Mesenchymal stem cell (in vitro differentiated cells and primary cell): Measurements from ENCODE around the gene SLC8A1.

Experiments
- DNase-seq: peaks from one replicate; pipeline ENCODE4 v3.0.0-alpha.2; 2013
- H2AFZ ChIP-seq: one replicate; pipeline ENCODE4 v1.6.1; 2013; ENCODE audit warnings: low read depth, mild to moderate bottlenecking, control low read depth, inconsistent platforms, low read length, moderate library complexity
- H2AK5ac ChIP-seq: 2 replicates; pipeline ENCODE4 v1.6.1; 2013; ENCODE audit warnings: low read length, moderate library complexity, mild to moderate bottlenecking, inconsistent platforms; ENCODE audit not compliant: severe bottlenecking
- H2BK120ac ChIP-seq: one replicate; pipeline ENCODE4 v1.6.1; 2013; ENCODE audit warnings: low read depth, mild to moderate bottlenecking, inconsistent platforms, low read length, moderate library complexity
- H2BK12ac ChIP-seq, 2 experiments: one replicate each; pipeline ENCODE4 v1.6.1; 2013; ENCODE audit warnings: inconsistent platforms in 2 of 2, low read length in 2 of 2, mild to moderate bottlenecking in 2 of 2, moderate library complexity in 2 of 2, control low read depth in 1 of 2
- H2BK15ac ChIP-seq: one replicate; pipeline ENCODE4 v1.6.1; 2013; ENCODE audit warnings: mild to moderate bottlenecking, low read depth, inconsistent platforms; ENCODE audit not compliant: poor library complexity, severe bottlenecking
- H2BK5ac ChIP-seq: 2 replicates; pipeline ENCODE4 v1.6.1; 2013; ENCODE audit warnings: low read depth, mild to moderate bottlenecking, low read length, control low read depth, inconsistent platforms; ENCODE audit not compliant: poor library complexity, severe bottlenecking
- H3K14ac ChIP-seq, 2 experiments: one replicate each; pipeline ENCODE4 v1.6.1; 2013; ENCODE audit warnings: inconsistent platforms in 2 of 2, low read length in 2 of 2, control low read depth in 1 of 2, mild to moderate bottlenecking in 1 of 2, moderate library complexity in 1 of 2
- H3K18ac ChIP-seq, 2 experiments: one replicate each; pipeline ENCODE4 v1.6.1; 2013; ENCODE audit warnings: inconsistent platforms in 2 of 2, low read length in 2 of 2, control low read depth in 1 of 2, low read depth in 1 of 2, mild to moderate bottlenecking in 1 of 2
- H3K23ac ChIP-seq, 2 experiments: one replicate each; pipeline ENCODE4 v1.6.1; 2013; ENCODE audit warnings: inconsistent platforms in 2 of 2, low read length in 2 of 2, mild to moderate bottlenecking in 2 of 2, moderate library complexity in 2 of 2, control low read depth in 1 of 2
- H3K27ac ChIP-seq: 2 replicates; pipeline ENCODE4 v1.5.1; 2013; ENCODE audit warnings: mild to moderate bottlenecking, moderate library complexity, low read length, control low read depth, inconsistent platforms; ENCODE audit not compliant: poor library complexity, severe bottlenecking
- H3K27me3 ChIP-seq, 2 experiments: 2 replicates each; pipeline versions ENCODE4 v1.6.1 to v1.7.0; 2013; ENCODE audit warnings: low read length in 2 of 2, mild to moderate bottlenecking in 2 of 2, moderate library complexity in 2 of 2, control low read depth in 1 of 2, inconsistent platforms in 1 of 2; ENCODE audit not compliant: control insufficient read depth in 1 of 2, insufficient read depth in 1 of 2
- H3K36me3 ChIP-seq, 2 experiments: 2 replicates each; pipeline versions ENCODE4 v1.6.1 to v1.7.0; 2013; ENCODE audit warnings: low read length in 2 of 2, control low read depth in 1 of 2, inconsistent platforms in 1 of 2, low read depth in 1 of 2, mild to moderate bottlenecking in 1 of 2; ENCODE audit not compliant: insufficient read depth in 2 of 2, control insufficient read depth in 1 of 2
- H3K4ac ChIP-seq, 2 experiments: one replicate each; pipeline ENCODE4 v1.6.1; 2013; ENCODE audit warnings: inconsistent platforms in 2 of 2, low read length in 2 of 2, mild to moderate bottlenecking in 2 of 2, moderate library complexity in 2 of 2, control low read depth in 1 of 2, low read depth in 1 of 2
- H3K4me1 ChIP-seq: 2 replicates; pipeline ENCODE4 v1.6.1; 2013; ENCODE audit warnings: low read depth, low read length, control low read depth; ENCODE audit not compliant: control insufficient read depth, insufficient read depth
- H3K4me2 ChIP-seq: 2 replicates; pipeline ENCODE4 v1.6.1; 2013; ENCODE audit warnings: low read length, mild to moderate bottlenecking, inconsistent platforms; ENCODE audit not compliant: poor library complexity, severe bottlenecking
- H3K4me3 ChIP-seq, 2 experiments: 2 replicates each; pipeline versions ENCODE4 v1.5.1 to v1.7.0; 2013; ENCODE audit warnings: low read length in 2 of 2, mild to moderate bottlenecking in 2 of 2, control low read depth in 1 of 2, low read depth in 1 of 2; ENCODE audit not compliant: insufficient read depth in 1 of 2
- H3K79me1 ChIP-seq: replicated peaks from 2 replicates; pipeline ENCODE4 v1.6.1; 2013; ENCODE audit warnings: mild to moderate bottlenecking, control low read depth, low read length, inconsistent platforms; ENCODE audit not compliant: poor library complexity, severe bottlenecking
- H3K9ac ChIP-seq: 2 replicates; pipeline ENCODE4 v1.7.0; 2013; ENCODE audit warnings: mild to moderate bottlenecking, low read length, moderate library complexity
- H3K9me3 ChIP-seq: 2 replicates; pipeline ENCODE4 v1.7.0; 2013; ENCODE audit warnings: mild to moderate bottlenecking, low read length; ENCODE audit not compliant: control insufficient read depth
- H4K8ac ChIP-seq: one replicate; pipeline ENCODE4 v1.6.1; 2013; ENCODE audit warnings: inconsistent platforms, mild to moderate bottlenecking, low read length, moderate library complexity
- H4K91ac ChIP-seq: one replicate; pipeline ENCODE4 v1.6.1; 2013; ENCODE audit warnings: mild to moderate bottlenecking, low read length, inconsistent platforms
- WGBS: methylation state at CpG from one replicate; pipeline ENCODE4 v1.1.7; 2013; ENCODE audit warnings: mixed read lengths; 5-methylcytosine and 5-hydroxymethylcytosine counted together

SLC8A1 gene

GRCh38 chr2:40199771-40200170, 252.1 kb downstream of the SLC8A1 start:
- no peak overlapping the region for H2BK5ac ChIP-seq
- H4K8ac ChIP-seq = no peak overlapping the region
- H3K4me1 ChIP-seq = peaks cover 1% of the 10 kb centered on the region
- no peak overlapping the region for H3K23ac ChIP-seq
- no peaks in the 10 kb centered on the region for H3K9me3 ChIP-seq
- no peaks in the 10 kb centered on the region for H3K27me3 ChIP-seq
- H2AK5ac ChIP-seq = no peak overlapping the region
- no peak overlapping the region for H4K91ac ChIP-seq
- no peak overlapping the region for H3K14ac ChIP-seq
- H3K18ac ChIP-seq = no peak overlapping the region
- no peak overlapping the region for H2BK120ac ChIP-seq
- no peaks in the 10 kb centered on the region for H3K79me1 ChIP-seq
- no peak overlapping the region for H3K27ac ChIP-seq
- H2AFZ ChIP-seq = no peak overlapping the region
- H2BK12ac ChIP-seq = no peak overlapping the region
- H3K4me2 ChIP-seq = no peak overlapping the region
- no peak overlapping the region for H3K4ac ChIP-seq
- DNase-seq = no peak
- no peak overlapping the region for H2BK15ac ChIP-seq
- H3K36me3 ChIP-seq = no peaks in the 10 kb centered on the region
- H3K9ac ChIP-seq = no peak overlapping the region
- H3K4me3 ChIP-seq = no peak overlapping the region

GRCh38 chr2:40197121-40197520, 254.8 kb downstream of the SLC8A1 start:
- Histone ChIP-seq H3K4ac (no peak overlapping the region), H3K36me3 (no peaks in the 10 kb centered on the region), H2BK15ac (no peak overlapping the region), H3K27me3 (no peaks in the 10 kb centered on the region), H4K8ac (no peak overlapping the region), H3K9me3 (no peaks in the 10 kb centered on the region), H2BK12ac (no peak overlapping the region), H3K23ac (no peak overlapping the region), H4K91ac (no peak overlapping the region), H3K4me1 (peaks cover 2% of the 10 kb centered on the region), H2BK120ac (no peak overlapping the region), H3K4me2 (no peak overlapping the region), H3K27ac (no peak overlapping the region), H2AFZ (no peak overlapping the region), H3K4me3 (no peak overlapping the region), H3K9ac (no peak overlapping the region), H2BK5ac (no peak overlapping the region), H3K18ac (no peak overlapping the region), H2AK5ac (no peak overlapping the region), H3K14ac (no peak overlapping the region), H3K79me1 (no peaks in the 10 kb centered on the region)
- 78% methylated on average over 5 of the region's 5 CpGs for WGBS
- DNase-seq = no peak

- no peak overlapping the region for H3K4me2 ChIP-seq
- no peak overlapping the region for H2BK5ac ChIP-seq
- H2BK15ac ChIP-seq = no peak overlapping the region
- no peak overlapping the region for H2BK120ac ChIP-seq
- H3K23ac ChIP-seq = no peak overlapping the region
- H2AK5ac ChIP-seq = no peak overlapping the region
- no peak overlapping the region for H4K8ac ChIP-seq
- H3K4ac ChIP-seq = no peak overlapping the region
- no peaks in the 10 kb centered on the region for H3K79me1 ChIP-seq
- no peak overlapping the region for H2AFZ ChIP-seq
- no peak for DNase-seq
- no peak overlapping the region for H3K18ac ChIP-seq
- no peaks in the 10 kb centered on the region for H3K36me3 ChIP-seq
- peaks cover 2% of the 10 kb centered on the region for H3K4me1 ChIP-seq
- peak overlapping the region; percentile 27 for H3K27ac ChIP-seq
- H3K27me3 ChIP-seq = no peaks in the 10 kb centered on the region
- no peak overlapping the region for H2BK12ac ChIP-seq
- H3K9me3 ChIP-seq = no peaks in the 10 kb centered on the region
- no peak overlapping the region for H3K14ac ChIP-seq
- H3K4me3 ChIP-seq = no peak overlapping the region
- H4K91ac ChIP-seq = no peak overlapping the region
- H3K9ac ChIP-seq = no peak overlapping the region
Observed at GRCh38 chr2:40193670-40194026, 258.2 kb downstream of the SLC8A1 start.

- WGBS = 81% methylated on average over 5 of the region's 6 CpGs
Observed at GRCh38 chr2:40192864-40193669, 258.8 kb downstream of the SLC8A1 start.

More at GRCh38 chr2:40192864-40193669, 258.8 kb downstream of the SLC8A1 start:
- Histone ChIP-seq H3K4me3 (no peak overlapping the region), H3K18ac (no peak overlapping the region), H4K8ac (no peak overlapping the region), H3K4ac (no peak overlapping the region), H2AK5ac (no peak overlapping the region), H3K79me1 (no peaks in the 10 kb centered on the region), H3K4me1 (peaks cover 2% of the 10 kb centered on the region), H3K27me3 (no peaks in the 10 kb centered on the region), H3K9me3 (no peaks in the 10 kb centered on the region), H3K9ac (no peak overlapping the region), H2BK15ac (no peak overlapping the region), H2BK120ac (no peak overlapping the region), H4K91ac (no peak overlapping the region), H3K23ac (no peak overlapping the region), H2AFZ (no peak overlapping the region), H2BK12ac (no peak overlapping the region), H3K27ac (no peak overlapping the region), H3K4me2 (no peak overlapping the region), H3K14ac (no peak overlapping the region), H3K36me3 (no peaks in the 10 kb centered on the region), H2BK5ac (no peak overlapping the region)
- no peak for DNase-seq
